ENCODE measurements around the gene FOXP2.
"Not testable (repeated sequence)": the region's sequence is repeated elsewhere in the genome, so short reads cannot be mapped to it uniquely, and the experiment has no call there.

The FOXP2 gene

DNA sequence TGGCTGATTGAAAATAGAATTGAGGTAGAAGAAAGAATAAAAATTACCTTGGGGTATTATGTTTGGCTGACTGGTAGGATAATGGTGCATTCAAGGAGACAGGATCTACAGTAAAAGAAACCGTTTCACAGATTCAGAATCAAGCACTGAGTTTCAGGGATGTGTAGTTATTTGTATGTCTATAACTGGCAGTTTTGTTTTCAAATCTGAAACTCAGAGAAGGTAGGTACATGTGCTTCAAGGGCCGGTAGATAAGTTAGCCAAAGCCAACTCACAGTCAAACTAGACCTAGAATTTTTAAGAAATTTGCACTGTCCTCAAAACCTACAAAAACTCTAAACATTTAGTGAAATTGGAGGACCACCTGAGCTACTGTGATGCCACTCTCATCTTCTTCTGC, 191.5 kb downstream of the FOXP2 start:
- DNase-seq = no peak

DNA sequence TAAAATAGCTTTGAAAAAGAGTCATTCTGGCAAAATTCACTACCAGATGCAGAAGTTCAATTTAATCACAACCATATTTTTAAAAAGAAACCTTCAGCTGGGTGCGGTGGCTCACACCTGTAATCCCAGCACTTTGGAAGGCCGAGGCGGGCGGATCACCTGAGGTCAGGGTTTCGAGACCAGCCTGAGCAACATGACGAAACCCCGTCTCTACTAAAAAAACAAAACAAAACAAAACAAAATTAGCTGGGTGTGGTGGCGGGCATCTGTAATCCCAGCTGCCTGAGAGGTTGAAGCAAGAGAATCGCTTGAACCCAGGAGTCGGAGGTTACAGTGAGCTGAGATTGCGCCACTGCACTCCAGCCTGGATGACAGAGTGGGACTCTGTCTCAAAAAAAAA, 194.2 kb downstream of the FOXP2 start:
- DNase-seq = not testable (repeated sequence)

DNA sequence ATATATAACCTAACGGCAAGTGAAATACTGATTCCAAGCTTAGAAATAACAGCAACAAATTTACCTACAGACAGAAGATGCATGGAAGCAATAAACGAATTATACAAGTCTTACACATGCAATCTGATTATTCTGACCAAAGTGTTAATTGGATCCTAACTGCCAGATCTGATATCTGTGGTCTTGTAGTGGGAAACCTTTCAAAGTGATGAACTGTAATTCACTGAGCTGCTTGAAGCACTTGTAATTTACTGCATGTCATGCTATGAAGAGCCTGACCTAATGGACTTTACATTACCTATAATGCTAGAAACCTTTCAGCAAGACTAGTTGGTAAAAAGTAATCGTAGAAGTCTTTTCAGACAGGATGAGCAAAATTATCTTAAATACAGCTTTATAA, 205.6 kb downstream of the FOXP2 start:
- DNase-seq = no peak

DNA sequence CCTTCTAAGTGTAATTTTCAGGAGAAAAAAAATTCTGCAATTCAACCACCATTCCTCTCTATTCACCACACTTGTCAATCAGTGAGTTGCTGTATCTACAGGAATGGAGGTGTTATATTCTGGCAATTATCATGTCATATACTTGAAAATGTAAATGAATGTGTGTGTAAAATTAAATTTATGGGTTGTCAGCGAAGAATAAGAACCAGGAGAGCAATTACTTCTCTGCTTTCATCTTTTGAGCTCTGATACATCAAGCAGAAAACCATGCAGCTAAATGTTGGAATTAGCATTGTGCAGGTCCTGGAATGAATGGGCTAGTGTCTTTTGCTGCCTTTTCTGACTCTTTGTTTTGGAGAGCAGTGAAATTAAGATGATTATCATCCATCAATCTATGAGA, 207.6 kb downstream of the FOXP2 start:
- no peak for DNase-seq

DNA sequence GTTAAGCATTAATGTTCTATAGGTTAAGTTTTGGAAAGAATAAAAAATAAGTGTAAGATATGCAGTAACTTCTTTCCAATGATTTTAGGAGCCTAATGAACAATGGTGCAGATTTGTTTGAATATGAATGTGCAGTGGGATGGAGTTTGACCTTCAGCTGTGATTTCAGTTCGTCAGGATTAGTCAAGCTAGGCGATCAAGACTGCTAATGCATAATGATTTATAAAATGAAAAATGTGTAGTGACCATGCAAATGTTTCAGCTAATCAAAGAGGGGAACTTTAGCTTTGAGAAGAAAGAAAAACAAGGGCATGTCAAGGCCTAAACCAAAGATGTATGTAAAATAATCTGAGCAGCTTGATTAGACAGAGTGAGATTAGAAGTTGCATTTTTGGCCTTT, 208.5 kb downstream of the FOXP2 start:
- DNase-seq = no peak

DNA sequence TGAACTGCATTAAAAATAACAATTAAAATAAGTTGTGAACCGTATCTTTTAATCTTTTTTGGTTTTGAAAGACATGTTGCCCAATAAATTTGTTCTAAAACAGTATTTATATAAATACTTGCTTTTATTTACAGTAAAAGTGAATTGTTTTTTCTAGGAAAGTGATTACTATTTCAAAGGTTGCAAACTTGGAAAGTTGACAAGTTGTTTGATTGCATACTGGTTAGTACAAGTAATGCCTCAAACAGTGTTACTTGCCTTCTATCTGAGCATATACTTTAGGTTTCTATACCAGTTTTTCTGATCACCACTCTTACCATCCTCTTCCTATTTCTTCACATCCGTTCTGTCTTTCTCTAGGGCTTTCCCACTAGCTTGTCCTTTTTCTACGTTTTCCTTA, 212.6 kb downstream of the FOXP2 start:
- DNase-seq = no peak

DNA sequence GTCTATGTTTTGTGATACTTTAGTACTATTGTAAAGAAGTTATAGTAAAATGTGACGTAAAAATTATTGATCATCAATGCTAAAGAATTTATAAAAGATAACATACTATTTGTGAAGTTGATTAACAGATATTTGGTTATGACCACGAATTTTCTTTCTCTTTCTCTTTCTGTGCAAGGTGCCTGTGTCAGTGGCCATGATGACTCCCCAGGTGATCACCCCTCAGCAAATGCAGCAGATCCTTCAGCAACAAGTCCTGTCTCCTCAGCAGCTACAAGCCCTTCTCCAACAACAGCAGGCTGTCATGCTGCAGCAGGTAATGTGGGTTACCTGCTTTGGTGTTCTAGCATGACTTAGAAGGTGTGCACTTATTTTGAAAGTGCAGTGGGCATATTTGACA, 213.7 kb downstream of the FOXP2 start:
- no peak for DNase-seq

DNA sequence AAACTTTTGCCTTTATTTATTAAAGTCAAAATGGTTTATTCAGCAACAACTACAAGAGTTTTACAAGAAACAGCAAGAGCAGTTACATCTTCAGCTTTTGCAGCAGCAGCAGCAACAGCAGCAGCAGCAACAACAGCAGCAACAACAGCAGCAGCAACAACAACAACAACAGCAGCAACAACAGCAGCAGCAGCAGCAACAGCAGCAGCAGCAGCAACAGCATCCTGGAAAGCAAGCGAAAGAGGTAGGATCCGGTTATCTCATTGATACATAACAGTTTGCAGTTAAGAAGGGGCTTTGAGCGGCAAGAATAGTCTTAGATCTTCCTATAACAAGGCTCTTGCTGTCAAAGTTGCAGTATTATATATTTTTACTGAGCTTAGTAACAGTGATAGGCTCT, 215.1 kb downstream of the FOXP2 start:
- no peak for DNase-seq

DNA sequence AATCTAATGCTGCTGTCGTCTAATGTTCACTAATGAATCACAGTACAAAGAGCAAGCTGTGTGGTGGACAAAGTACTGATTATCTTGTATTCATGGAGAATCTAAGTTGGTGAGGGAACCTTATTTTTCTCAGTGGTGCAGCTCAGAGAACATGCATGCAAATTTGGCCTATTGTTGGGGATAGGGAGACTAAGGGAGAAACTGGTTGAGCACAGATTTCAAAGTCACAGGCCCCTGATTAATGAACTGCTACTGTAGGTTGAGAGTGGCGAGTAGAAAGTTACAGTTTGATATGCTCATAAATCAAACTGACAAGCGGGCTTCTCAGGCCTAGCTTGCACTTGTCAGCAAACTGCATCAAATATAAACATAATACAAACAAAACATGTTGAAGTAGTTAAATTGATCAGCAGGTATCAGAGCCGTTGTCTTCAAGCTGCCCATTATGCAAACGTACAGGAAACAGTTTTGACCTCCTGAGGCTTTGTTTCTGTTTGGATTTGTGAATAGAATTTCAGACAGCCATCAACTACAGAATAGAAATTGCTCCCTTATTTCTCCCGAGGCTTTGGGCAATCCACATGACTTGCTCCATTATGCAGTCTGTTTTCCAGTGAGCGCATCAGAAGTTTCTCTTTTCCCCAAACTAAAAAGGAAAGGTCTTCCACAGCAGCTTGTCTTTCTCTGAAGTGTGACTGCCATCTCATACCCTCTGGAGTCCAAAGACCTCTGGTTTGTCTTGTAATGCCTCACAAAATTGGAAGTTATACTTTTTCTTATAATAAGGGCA, 215.8 kb downstream of the FOXP2 start:
- DNase-seq = no peak

DNA sequence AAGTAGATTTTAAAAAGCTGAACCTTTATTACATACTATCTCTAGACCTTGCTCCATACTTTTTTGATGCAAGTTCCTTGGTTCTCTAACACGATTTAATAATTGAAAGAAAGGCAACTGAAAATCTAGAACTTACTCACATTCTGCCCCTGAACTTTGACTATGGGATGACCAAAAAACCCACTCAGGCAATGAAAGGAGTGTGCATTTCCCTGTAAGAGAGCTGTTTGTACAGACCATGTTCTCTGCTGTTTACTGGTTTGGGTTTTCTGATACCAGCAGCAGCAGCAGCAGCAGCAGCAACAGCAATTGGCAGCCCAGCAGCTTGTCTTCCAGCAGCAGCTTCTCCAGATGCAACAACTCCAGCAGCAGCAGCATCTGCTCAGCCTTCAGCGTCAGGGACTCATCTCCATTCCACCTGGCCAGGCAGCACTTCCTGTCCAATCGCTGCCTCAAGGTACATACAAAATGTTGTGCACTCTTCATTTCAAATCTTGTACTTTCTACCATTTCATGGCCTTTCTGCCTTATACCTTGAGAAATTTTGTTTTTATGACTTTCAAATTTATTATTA, 216.7 kb downstream of the FOXP2 start:
- no peak for DNase-seq

DNA sequence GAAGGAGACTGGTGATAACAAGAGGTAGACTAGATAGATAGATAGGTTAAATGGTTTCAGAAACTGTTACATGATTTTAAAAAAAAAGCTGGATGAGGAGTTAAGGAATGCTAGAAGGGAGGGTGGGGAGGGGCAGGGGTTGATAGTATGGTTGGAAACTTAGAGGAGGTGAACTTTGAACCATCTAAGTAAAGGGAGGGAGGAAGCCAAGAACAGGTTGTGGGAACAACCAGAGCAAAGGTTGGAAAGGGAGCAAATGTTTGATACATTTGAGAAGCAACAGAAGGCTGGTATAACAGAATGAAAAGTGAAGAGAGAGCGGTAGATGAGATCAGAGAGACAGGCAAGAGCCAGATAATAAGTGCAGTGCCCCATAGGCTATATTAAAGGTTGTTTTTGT, 224.8 kb downstream of the FOXP2 start:
- DNase-seq = no peak

DNA sequence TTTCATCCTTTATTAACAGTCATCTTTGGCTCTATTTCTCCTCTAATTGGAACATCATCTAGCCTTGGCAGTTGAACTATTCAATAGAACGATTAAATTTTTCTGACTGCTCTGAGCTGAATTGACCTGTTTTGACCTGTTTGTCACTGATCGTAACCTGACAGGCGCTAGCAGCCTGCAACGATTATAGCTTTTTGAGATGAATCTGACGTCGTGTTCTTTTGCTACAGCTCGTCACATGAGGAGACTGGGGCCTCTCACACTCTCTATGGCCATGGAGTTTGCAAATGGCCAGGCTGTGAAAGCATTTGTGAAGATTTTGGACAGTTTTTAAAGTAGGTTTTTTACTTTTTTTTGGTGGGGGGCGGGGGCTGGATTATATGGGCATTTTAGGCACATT, 229.8 kb downstream of the FOXP2 start:
- no peak for DNase-seq

DNA sequence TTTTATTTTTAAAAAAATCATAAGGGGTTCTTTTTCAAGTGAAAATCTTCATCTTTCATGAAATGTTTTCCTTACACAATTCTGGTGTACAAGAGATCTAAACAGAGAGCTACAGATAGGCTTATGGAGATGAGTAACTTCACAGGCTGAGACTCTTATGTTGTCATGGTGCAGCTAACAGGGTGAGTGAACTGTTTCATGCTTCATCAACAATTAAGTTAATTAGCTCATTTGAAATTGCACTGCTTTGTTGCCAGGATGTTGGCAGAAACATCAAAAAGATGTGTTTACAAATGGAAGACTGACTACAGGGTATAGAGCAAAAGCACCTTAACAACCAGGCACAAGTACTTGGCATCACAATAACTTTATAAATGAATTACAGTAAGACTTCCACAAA, 230.8 kb downstream of the FOXP2 start:
- DNase-seq = no peak

DNA sequence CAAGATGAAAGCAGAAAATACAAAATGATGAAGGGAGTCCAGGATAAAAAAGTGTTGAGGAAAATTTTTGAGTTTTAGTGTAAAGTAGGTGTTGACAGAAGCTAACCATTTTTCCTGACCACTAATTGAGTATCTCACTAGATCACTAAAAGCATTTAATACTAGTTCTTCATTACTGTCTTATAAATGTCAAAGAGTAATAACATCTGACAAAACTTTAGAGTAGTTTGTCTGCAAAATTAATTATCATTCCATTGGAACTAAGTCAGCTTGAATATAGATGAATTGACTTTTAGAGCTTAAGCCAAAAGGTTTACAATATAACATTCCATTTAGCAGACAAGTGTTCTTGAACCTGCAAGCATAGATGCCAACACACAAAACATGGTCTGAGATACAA, 232.9 kb downstream of the FOXP2 start:
- DNase-seq = no peak

DNA sequence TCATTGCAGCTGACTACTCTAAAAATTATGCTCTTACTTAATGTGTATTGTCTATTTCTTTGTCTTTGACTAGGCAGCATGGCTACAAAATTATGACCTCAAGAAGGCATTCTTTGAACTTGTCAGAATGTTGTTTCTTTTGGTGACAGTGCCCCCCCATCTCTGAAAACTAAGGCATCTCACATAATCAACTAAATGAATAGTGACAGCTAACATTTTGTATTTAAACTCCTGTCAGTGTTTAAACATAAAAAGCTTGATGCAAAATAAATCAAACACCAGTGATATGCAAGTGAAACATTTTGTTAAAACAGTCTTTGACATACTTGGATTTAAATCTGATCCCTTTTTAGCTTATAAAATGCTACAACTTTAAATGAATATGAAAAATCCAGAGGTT, 233.5 kb downstream of the FOXP2 start:
- DNase-seq = no peak

DNA sequence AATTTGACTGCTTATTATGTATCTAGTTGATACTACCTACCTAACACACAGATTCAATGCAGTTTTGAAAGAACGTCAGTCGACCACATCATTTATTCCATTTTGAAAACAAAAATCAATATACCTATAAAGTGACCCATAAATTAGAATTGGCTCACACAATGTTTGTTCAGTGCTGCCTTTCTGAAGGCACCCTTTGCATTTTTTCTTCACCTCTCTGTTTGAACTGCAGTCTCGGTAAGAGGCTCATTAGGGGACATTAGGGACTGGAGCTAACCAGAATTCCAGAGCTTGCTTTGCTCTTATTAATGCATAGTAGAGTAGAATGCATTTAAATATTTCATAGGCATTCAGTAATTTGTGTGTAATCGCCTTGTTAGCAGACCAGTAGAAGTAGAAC, 234.1 kb downstream of the FOXP2 start:
- DNase-seq = no peak

DNA sequence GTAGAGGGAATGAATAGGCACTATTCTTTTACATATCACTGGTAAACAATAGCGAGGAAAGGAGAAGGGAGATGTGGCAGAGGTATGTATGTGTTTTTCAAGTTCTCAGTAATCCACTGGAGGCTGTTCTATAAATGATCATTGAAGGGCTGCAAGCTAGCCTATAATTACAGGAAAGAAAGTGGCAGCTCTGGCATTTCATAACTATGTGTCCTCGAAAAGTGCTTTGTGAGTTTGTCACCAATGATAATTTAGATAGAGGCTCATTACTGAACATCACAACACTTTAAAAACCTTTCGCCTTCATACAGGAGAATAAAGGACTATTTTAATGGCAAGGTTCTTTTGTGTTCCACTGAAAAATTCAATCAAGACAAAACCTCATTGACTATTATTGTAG, 235.1 kb downstream of the FOXP2 start:
- no peak for DNase-seq

DNA sequence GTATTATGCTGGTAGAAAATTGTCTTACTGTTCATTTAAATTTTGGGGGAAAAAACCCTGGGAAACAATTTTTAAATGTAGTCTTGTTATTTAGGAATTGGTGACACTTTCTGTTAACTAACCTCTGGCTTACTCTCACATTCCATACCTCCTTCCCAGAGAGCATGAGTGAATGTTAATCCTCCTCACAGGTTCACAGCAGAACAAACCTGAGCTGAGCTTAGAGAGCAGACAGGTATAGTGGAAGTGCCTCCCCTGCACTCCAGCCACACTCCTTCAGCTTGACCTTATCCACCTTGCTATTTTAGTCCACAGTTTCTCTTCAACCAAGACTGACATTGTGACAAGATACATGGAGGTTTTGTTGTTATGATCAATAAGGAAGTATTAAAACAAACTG, 235.9 kb downstream of the FOXP2 start:
- DNase-seq = no peak

DNA sequence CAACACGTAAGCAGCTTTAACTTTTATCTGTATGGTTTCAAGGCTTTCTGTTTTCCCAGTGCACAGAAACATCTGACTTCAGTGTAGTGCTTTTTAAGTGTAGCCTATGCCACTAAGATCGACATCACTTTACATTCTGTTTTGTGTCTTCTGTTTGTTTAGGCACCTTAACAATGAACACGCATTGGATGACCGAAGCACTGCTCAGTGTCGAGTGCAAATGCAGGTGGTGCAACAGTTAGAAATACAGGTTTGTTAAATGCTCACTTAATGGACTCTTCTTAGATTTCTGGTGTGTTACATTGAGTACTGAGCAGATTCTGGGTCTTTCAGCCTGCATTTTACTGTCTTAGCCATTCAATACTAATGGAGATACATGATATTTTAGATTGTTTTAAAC, 237.4 kb downstream of the FOXP2 start:
- no peak for DNase-seq

DNA sequence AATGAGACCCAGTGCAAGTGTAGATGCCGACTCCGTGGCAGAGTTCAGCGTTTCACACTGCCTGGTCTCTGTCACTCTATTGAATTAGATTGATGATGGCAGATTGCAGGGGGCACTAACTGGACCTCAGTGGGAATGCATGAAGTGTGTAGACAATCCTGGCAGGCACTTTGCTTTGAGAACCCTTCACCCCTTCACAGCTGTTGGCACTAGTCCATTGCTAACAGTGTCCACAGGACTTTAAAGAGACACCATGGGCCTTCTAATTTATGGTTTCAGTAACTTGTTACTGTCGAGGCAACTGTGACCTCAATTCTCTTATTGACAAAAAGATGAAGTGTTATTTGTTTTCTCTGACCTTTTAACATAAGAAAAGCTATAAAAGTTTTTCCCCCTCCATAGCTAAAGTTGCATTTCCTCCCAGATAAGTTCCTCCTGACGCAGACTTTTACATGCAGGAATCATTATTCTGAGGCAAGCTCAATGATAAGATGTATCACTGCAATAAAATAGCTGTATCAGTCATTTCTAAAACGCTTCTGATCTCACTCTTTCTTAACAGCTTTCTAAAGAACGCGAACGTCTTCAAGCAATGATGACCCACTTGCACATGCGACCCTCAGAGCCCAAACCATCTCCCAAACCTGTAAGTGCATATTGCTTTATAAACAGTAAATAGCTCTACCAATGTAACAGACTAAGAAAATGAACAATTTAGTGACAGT, 238.9 kb downstream of the FOXP2 start:
- DNase-seq = no peak

DNA sequence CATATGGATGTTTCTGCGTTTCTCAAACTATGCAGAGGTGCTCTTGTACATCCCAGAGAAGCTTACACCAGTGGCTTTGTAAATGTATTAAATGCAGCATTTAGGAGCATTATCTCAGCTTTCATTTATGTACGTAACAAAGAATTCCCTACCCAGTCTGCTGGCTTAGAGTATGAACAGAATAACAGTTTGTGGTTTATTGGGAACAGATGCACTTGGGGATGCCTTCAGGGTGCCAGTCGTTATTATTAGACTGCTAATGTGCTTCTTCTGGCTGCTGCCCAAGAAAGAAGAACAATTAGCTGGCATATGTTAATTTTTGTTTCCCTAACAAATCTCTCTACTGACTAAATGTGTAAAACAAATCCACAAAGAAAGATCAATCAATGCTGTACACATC, 241.9 kb downstream of the FOXP2 start:
- no peak for DNase-seq

DNA sequence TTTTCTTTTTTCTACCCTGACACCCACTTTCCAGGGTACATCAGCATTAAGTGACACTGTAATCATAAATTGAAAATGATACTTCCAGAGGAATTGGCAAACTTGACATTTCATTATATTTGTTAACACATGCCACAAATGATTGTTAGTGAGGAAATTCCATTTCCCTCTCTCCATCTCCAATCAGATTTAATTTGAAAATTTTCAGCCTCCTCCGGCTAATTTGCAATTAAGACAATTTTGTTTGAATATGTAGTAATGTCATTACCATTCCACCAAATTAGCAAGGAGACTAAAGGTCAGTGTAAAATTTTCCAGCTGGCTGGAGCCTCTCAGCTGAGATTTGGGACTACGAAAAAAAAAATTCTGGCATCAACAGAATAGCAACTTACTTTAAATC, 242.7 kb downstream of the FOXP2 start:
- no peak for DNase-seq

DNA sequence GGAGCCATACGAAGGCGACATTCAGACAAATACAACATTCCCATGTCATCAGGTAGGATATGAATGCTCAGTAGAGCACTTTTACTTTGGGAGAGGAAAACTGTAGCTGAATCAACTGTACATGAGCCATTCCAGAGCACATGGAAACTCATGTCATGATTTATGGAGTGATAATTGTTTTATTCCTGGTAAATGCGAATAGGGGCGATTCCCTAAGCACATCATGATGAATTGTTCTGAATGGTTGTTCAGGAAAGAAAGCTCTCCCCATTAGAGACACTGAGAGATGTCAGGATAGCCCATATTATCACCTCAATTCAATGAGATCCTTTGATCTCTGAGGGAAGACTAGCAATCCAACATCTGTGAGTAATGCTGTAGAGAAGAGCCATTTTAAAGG, 243.6 kb downstream of the FOXP2 start:
- DNase-seq = no peak

DNA sequence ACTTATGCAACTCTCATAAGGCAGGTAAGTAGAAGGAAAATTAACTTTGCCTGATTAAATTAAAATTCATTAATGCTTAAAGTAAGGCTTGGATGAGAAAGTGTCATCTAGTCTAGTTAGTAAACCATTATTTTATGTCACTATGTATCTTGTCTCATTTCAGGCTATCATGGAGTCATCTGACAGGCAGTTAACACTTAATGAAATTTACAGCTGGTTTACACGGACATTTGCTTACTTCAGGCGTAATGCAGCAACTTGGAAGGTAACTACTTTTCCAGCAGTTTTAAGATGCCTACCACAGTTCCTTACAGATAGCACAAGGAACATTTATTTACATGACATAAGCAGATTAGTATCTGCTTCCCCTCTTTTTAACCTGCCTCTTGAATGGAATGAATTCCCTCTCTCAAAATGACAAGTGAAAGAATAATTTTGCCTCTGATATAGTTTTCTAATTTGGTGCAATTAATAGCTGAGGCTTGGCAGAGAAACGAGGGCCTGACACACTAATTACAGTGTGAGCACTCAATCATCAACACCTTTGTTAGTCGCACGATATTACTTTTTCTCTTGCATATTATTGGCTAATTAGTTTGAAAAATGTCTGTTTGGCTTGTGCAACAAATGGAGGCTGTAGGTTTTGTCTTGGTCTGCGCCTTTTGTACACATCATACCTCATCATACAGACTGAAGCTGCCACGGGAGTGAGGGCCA, 245.0 kb downstream of the FOXP2 start:
- DNase-seq = no peak
